ENCODE measurements around the gene ROGDI.

Gene ROGDI

DNA sequence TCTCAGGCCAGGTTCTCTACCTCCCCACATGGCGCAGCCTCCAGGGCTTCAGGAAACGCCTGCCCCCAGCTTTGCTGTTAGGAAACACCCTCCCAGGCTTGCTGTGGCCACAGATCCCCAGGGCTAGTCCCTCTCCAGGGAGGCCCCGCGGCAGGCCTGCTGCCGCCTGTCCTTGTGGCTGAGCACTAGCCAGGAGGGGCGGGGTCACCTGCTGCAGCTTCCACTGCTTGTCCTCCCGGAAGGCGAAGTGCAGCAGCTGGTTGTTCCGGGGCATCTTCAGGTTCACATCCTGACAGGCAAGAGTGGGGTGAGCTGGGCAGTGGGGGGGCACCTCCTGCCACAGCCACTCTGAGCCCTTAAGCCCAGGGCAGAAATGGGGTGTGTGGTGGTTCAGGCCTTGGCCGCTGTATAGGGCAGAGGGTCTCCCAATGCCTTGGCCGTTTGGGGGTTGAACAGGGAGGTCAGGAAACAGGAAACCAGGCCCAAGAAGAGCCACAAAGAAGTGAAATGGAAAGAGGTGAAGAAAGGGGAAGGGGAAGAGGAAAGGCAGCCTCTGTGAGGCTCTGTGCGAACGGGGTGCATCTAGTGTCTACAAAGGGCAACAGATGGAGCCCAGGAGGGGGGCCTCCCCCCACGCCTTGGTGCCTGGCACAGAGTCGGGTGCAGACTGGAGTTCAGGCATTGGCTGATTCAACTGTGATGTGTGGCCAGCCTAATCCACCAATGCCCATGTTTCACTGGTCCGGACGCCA lies 2.0 kb downstream of the ROGDI start:
- no peak for DNase-seq
- H3K27me3 Mint-ChIP-seq: no peaks in the 10 kb centered on the region
- peak overlapping the region; percentile 53 to 59 for H3K4me3 Mint-ChIP-seq
- no peak for ATAC-seq
- H3K9me3 Mint-ChIP-seq: no peaks in the 10 kb centered on the region
- H3K27ac Mint-ChIP-seq: no peak overlapping the region
- peaks cover 26% of the 10 kb centered on the region for H3K4me1 Mint-ChIP-seq

DNA sequence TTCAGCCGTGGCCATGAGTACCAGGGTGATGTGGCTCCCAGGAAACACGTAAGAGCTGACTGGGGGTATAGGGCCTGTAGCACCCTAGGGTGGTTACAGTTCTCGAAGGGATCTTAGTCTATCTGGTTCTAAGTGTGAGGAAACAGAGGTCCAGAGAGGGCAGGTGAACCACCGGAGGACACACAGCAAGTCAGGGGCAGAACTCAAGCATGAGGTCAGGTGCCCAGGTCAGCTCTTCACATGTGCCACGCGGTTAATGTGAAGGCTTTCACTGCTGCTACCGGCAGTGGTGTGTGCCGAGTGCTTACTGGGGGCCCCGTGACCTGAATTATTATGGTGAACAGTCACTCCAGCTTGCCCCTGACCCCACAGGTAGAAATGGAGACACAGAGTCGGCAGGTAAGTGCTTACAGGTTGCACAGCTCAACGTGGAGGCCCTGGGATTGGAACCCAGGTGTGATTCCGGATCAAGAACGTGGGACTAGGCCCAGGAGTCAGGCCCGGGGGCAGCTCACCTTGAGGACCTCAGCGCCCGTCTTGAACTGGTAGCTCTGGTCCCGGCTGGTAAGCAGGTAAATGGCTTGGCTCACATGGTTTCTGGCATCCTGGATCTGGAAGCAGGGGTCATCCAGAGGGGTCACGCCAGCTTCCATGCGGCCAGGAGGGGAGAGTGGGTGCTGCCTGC lies 3.1 kb downstream of the ROGDI start:
- H3K27ac Mint-ChIP-seq: no peak overlapping the region
- no peak for ATAC-seq

GRCh38 chr16:4798456-4798855 lies 4.0 kb downstream of the ROGDI start:
- Mint-ChIP-seq H3K27me3 (no peaks in the 10 kb centered on the region), H3K4me3 (no peak overlapping the region), H3K4me1 (peaks cover 18% of the 10 kb centered on the region), H3K9me3 (no peaks in the 10 kb centered on the region), H3K27ac (no peak overlapping the region)
- DNase-seq: no peak
- ATAC-seq: no peak

More for the DNA sequence above, 3.1 kb downstream of the ROGDI start:
- H3K4me1 Mint-ChIP-seq: peaks cover 26% of the 10 kb centered on the region
- no peak for DNase-seq
- no peaks in the 10 kb centered on the region for H3K9me3 Mint-ChIP-seq
- H3K4me3 Mint-ChIP-seq: no peak overlapping the region
- no peaks in the 10 kb centered on the region for H3K27me3 Mint-ChIP-seq

DNA sequence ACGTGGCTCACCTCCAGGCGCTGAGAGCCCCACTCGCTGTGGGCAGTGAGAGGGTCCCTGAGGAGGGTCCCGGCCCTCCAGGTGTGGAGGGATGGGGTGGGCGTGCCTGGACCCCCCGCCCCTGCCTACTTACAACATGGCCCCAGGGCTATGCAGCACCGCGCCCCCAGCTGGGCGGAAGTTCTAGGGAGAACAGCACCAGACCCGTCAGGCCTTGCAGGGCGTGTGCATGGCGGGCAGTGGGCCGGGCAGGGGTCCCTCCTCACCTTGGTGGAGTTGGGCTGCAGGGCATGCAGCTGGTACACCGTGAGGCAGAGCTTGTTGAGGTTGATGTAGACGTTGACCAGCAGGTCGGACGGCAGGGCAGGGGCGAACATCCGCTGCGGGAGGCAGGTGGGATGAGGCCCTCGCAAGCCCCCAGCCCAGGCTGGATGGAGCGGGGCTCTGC lies 4.6 kb downstream of the ROGDI start:
- Mint-ChIP-seq H3K27me3 (no peaks in the 10 kb centered on the region), H3K4me1 (peaks cover 12% of the 10 kb centered on the region), H3K9me3 (no peaks in the 10 kb centered on the region), H3K27ac (no peak overlapping the region), H3K4me3 (no peak overlapping the region)
- DNase-seq (no peak), ATAC-seq (no peak)

GRCh38 chr16:4796982-4797804 lies 5.2 kb downstream of the ROGDI start:
- no peak overlapping the region for H3K27ac Mint-ChIP-seq
- ATAC-seq (no peak), DNase-seq (no peak)
- no peaks in the 10 kb centered on the region for H3K9me3 Mint-ChIP-seq
- H3K4me3 Mint-ChIP-seq: no peak overlapping the region
- no peaks in the 10 kb centered on the region for H3K27me3 Mint-ChIP-seq
- peaks cover 12% of the 10 kb centered on the region for H3K4me1 Mint-ChIP-seq

- DNase-seq (no peak), ATAC-seq (no peak)
- Mint-ChIP-seq H3K9me3 (no peaks in the 10 kb centered on the region), H3K27me3 (no peaks in the 10 kb centered on the region), H3K4me3 (no peak overlapping the region), H3K27ac (no peak overlapping the region), H3K4me1 (peaks cover 2% of the 10 kb centered on the region)
Measured at GRCh38 chr16:4795828-4796572, 6.4 kb downstream of the ROGDI start.

- no peak for ATAC-seq
- no peak for DNase-seq
- H3K27me3 Mint-ChIP-seq: no peaks in the 10 kb centered on the region
- H3K27ac Mint-ChIP-seq: no peak within 1 kb of the TSS
- peaks cover 6% of the 10 kb centered on the region for H3K4me1 Mint-ChIP-seq
- no peaks in the 10 kb centered on the region for H3K9me3 Mint-ChIP-seq
- H3K4me3 Mint-ChIP-seq: no peak within 1 kb of the TSS
Measured at GRCh38 chr16:4795181-4795827, 7.1 kb downstream of the ROGDI start, which contains the start of gene SMIM22. Gene SMIM22 (plus strand): TSS chr16:4795369. CDS start chr16:4795735, 366 bp downstream.

- peaks cover 6% of the 10 kb centered on the region for H3K4me1 Mint-ChIP-seq
- no peak for ATAC-seq
- no peak overlapping the region for H3K27ac Mint-ChIP-seq
- H3K9me3 Mint-ChIP-seq: no peaks in the 10 kb centered on the region
- no peak for DNase-seq
- H3K27me3 Mint-ChIP-seq: no peaks in the 10 kb centered on the region
- H3K4me3 Mint-ChIP-seq: no peak overlapping the region
Measured at GRCh38 chr16:4792951-4793513, 9.4 kb downstream of the ROGDI start.

- Mint-ChIP-seq H3K27ac (no peak overlapping the region), H3K9me3 (no peaks in the 10 kb centered on the region), H3K4me1 (peaks cover 6% of the 10 kb centered on the region), H3K27me3 (no peaks in the 10 kb centered on the region), H3K4me3 (no peak overlapping the region)
- no peak for DNase-seq
- no peak for ATAC-seq
Measured at GRCh38 chr16:4790871-4791270, 11.6 kb downstream of the ROGDI start.

DNA sequence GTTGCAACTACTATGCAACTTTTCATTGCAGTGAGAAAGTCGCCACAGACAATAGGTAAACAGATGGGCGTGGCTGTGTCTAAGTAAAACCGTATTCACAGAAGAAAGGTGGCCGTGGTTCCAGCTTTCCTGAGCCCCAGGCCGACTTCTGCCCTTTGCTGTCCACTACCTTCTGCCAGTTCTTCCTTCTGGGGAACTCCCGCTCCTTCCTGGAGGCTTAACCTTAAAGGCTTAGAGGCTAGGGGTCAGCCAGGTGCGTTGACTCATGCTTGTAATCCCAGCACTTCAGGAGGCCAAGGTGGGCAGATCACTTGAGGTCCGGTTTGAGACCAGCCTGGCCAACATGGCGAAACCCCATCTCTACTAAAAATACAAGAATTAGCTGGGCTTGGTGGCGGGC lies 12.2 kb downstream of the ROGDI start:
- peaks cover 6% of the 10 kb centered on the region for H3K4me1 Mint-ChIP-seq
- DNase-seq (no peak), ATAC-seq (no peak)
- no peak overlapping the region for H3K4me3 Mint-ChIP-seq
- H3K9me3 Mint-ChIP-seq: no peaks in the 10 kb centered on the region
- no peaks in the 10 kb centered on the region for H3K27me3 Mint-ChIP-seq
- no peak overlapping the region for H3K27ac Mint-ChIP-seq

DNA sequence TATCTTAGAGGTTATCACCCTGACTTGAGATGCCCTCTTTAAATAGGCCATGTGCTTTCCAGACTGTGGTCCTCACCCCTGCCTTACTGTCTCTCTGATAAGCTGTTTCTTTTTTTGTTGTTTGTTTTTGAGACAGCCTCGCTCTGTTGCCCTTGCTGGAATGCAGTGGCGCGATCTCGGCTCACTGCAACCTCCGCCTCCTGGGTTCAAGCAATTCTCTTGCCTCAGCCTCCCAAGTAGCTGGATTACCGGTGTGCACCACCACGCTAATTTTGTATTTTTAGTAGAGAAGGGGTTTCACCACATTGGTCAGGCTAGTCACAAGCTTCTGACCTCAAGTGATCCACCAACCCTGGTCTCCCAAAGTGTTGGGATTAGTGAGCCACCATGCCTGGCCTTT lies 13.5 kb downstream of the ROGDI start:
- DNase-seq (no peak), ATAC-seq (no peak)
- Mint-ChIP-seq H3K9me3 (no peaks in the 10 kb centered on the region), H3K27ac (no peak overlapping the region), H3K27me3 (no peaks in the 10 kb centered on the region), H3K4me3 (no peak overlapping the region), H3K4me1 (peaks cover 6% of the 10 kb centered on the region)

GRCh38 chr16:4788489-4788889 lies 13.9 kb downstream of the ROGDI start:
- peaks cover 6% of the 10 kb centered on the region for H3K4me1 Mint-ChIP-seq
- no peaks in the 10 kb centered on the region for H3K27me3 Mint-ChIP-seq
- ATAC-seq (no peak), DNase-seq (no peak)
- H3K9me3 Mint-ChIP-seq: no peaks in the 10 kb centered on the region
- no peak overlapping the region for H3K27ac Mint-ChIP-seq
- H3K4me3 Mint-ChIP-seq: no peak overlapping the region

- no peak within 1 kb of the TSS for H3K27ac Mint-ChIP-seq
- no peaks in the 10 kb centered on the region for H3K27me3 Mint-ChIP-seq
- DNase-seq: no peak
- peaks cover 6% of the 10 kb centered on the region for H3K4me1 Mint-ChIP-seq
- no peak within 1 kb of the TSS for H3K4me3 Mint-ChIP-seq
- H3K9me3 Mint-ChIP-seq: no peaks in the 10 kb centered on the region
- ATAC-seq: peak; percentile 33
Measured at GRCh38 chr16:4787627-4788482, 14.6 kb downstream of the ROGDI start, which contains the start of gene SEPTIN12. Gene SEPTIN12 (minus strand): TSS chr16:4788345. CDS start chr16:4787645, 700 bp downstream.

GRCh38 chr16:4787068-4787467 lies 15.4 kb downstream of the ROGDI start:
- H3K4me1 Mint-ChIP-seq: peaks cover 6% of the 10 kb centered on the region
- H3K27me3 Mint-ChIP-seq: no peaks in the 10 kb centered on the region
- H3K9me3 Mint-ChIP-seq: no peaks in the 10 kb centered on the region
- DNase-seq (no peak), ATAC-seq (no peak)
- H3K4me3 Mint-ChIP-seq: no peak overlapping the region
- H3K27ac Mint-ChIP-seq: no peak overlapping the region

Data from stimulated activated naive CD8-positive, alpha-beta T cell treated with anti-CD3 and anti-CD28 coated beads, Interleukin-15, amount 100 ng/mL, for 72 hours (primary cell).